Jurkat, Clone E6-1 (cell line): ENCODE data around the gene KCNS1.

Experiments
- DNase-seq: peaks from one replicate; pipeline ENCODE4 v3.0.0-alpha.2; 2011; ENCODE audit warnings: low read depth, low spot score
- H3K4me3 ChIP-seq: 2 replicates; pipeline ENCODE4 v1.5.1; 2011; ENCODE audit warnings: mild to moderate bottlenecking, low read length, control low read depth, moderate library complexity

KCNS1 gene

GRCh38 chr20:45111799-45112471, 11.0 kb upstream of the KCNS1 start:
- peak; percentile 34 for DNase-seq
- no peak overlapping the region for H3K4me3 ChIP-seq

- no peak overlapping the region for H3K4me3 ChIP-seq
- no peak for DNase-seq
Measured at GRCh38 chr20:45111285-45111684, 10.4 kb upstream of the KCNS1 start.

DNA sequence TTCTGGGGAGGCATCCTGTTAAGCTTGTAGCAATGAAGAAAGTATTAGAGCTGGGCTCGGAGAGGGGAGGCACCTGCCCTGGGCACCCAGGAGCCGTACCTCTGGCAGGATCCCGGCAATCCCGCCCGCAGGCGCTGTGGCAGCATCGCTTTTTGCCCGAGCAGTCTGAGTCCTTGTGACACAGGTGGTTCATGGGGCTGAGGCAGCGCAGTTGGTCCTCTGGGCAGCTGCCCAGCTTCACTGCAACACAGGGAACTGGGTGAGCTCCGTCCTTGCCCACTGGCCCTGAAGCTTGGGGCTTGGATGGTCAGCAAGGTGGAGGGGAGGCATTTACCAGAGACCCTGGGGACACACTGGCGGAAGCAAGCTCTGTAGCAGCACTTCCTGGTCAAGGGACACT, 9.4 kb upstream of the KCNS1 start:
- no peak overlapping the region for H3K4me3 ChIP-seq
- DNase-seq: no peak

DNA sequence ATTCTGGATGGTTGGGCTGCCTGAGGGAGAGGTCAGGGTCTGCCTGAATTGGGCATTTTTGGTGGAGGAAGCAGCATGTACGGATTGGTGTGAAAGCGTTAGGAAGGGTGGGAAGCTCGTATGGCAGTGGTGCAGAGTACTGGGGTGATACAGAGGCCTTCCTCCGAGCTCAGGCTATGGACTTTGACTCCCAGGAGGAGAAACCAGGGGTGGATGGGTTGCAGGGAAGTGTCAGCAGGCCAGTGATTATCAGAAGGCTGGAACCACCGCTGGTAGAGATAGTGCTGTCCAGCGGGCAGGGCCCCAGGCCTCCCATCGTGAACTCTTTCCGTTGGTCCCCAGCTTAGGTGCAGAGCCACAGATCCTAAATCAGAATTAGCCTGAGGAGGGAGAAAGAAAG, 8.7 kb upstream of the KCNS1 start:
- DNase-seq: no peak
- H3K4me3 ChIP-seq: no peak overlapping the region

DNA sequence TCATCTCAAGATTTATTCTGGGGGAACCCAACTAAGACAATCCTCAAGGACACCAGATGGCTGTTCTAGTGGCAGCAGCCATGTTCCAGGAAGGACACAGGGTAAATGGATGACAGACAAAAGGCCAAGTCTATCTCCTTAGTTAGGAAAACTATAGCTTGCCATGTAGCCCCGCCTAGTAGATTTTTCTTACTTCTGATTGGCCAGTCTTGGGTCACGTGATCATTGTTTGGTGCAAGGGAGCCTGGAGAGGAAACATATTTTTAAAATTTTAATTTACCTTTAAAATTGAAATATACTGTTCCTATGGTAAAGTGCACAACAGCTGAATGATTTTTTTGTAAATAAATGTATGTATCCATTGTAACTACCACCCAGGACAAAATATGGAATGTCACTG, 4.4 kb upstream of the KCNS1 start:
- DNase-seq: no peak
- no peak overlapping the region for H3K4me3 ChIP-seq

DNA sequence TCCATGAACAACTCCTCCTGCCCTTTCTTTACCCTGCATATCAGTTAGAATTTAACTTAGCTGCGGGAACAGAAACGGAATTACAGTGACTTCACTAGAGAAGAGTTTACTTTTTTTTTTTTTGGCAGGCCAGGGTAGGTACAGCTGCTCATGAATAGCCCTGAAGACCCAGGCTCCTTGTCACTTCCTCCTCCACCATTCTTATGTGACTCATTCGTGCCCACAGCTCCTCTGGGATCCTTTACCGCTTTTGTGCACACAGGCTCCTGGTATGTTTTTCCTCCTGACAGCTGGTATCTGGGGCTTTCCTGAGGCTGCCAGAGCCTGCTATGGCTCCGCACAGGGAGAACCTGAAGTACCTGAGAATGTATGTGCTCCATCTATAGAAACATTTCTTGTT, 3.9 kb upstream of the KCNS1 start:
- no peak for DNase-seq
- no peak overlapping the region for H3K4me3 ChIP-seq

DNA sequence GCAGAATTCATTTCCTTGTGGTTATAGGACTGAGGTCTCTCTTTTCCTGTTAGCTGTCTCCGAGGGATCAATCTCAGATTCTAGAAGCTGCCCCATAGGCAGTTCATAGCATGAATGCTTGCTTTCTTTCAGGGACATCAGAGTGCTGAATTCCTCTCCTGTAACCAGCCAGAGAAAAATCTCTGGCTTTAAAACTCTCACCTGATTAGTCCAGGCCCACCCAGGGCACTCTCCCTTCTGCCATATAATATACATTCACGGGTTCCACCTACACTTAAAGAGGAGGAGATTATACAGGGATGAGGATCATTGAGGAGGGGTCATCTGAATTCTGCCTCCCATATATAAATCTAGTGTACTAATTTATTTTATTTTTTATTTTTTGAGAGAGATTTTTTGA, 2.1 kb upstream of the KCNS1 start:
- DNase-seq: no peak
- H3K4me3 ChIP-seq: no peak overlapping the region

DNA sequence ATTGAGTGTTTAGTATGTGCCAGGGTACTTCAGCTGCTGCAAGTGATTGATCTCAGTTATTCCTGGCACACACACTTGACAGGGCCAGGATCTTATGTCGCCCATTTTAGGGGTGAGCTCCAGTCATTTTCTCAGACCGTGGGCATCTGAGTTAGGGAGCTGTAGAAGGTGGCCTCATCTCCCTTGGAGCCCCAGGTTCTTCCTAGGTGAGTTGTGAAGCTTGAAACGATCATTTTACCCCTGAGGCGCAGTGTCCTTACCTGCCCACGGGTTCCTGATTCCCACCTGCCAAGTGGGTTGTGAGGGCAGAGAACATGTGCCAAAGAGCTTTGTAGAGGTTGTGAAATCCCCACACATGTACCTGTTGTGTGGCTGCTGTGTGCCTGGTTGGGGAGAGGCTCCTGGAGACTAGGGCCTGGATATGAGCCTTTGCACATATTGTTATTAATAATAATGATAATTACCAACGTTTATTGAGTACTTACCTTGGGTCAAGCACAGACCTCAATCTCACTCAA, 465 bp upstream of the KCNS1 start:
- no peak overlapping the region for H3K4me3 ChIP-seq
- no peak for DNase-seq

DNA sequence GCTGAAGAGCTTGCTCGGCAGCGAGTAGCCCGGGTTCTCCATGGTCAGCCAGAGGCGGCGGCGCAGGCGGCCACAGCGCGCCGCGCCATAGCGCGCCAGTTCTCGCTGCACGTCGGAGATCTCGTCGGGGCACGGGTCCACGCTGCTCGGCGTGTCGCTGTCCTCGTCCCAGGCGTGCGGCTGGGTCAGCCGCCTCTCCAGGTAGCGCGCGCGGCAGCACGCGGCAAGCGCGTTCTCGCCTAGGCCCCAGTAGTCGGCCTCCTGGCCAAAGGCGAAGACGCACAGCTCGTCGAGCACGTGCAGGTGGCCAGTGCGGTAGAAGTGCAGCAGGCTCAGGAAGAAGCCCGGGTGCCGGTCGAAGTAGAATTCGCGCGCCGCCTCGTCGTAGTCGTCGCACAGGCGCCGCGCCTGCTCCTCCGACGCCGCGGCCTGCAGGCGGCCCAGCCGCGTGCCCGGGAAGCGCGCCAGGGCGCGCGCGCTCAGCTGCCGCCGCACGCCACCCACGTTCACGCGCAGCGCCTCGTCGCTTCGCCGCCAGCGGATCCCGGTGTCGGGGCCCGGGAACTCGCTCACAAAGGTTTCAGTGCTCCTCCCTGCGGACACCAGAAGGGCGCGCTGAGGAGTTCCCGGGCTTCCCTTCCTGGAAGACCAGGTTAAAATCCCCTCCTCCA, 2.7 kb downstream of the KCNS1 start:
- DNase-seq: no peak
- H3K4me3 ChIP-seq: no peak overlapping the region

DNA sequence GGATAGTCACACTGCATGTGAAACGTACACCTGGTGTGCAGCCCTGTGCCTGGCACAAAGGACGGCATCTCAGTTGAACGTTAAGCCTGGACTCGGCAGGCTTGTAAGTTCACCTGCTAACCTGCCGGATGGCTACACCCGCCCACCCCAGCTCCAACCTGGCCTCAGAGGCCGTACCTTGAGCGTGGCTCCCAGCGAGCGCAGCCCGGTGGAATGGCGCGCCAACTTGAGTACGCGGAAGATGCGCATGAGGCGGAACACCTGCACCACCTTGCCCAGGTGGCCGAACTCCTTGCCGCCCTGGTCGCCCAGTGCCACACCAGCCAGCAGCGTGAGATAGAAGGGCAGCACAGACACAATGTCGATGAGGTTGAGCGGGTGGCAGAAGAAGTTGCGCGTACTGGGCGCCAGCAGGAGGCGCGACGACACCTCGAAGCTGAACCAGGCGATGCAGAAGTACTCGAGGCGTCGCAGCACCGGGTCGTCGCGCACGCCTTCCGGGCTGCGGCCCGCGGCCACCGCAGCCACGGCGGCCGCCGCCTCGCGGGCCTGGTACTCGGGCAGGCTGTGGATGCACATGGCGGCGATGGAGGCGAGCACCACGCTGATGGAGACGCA, 3.3 kb downstream of the KCNS1 start:
- H3K4me3 ChIP-seq: no peak overlapping the region
- DNase-seq: no peak

DNA sequence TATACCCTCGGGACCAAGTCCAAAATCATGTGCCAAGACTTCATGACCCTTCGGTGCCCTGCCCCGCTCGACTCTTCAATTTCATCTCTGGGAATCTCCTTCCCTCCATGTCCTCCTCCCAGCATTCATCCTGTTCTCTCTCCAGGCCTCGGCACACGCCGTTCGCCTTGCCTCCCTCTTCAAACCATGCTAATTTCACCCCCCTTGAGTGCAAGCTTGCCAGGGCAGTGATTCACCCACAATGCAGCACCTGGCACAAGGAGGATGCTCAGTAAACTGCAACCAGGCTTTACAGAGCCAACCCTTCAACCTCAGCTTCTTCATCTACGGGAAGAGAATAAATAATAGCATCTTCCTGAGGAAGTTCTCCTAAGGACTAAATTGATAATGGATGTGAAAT, 4.1 kb downstream of the KCNS1 start:
- H3K4me3 ChIP-seq: no peak overlapping the region
- DNase-seq: no peak

GRCh38 chr20:45095805-45096238, 5.1 kb downstream of the KCNS1 start:
- DNase-seq: peak; percentile 75
- no peak overlapping the region for H3K4me3 ChIP-seq

- DNase-seq: no peak
- H3K4me3 ChIP-seq: no peak overlapping the region
Measured at GRCh38 chr20:45094864-45095574, 5.9 kb downstream of the KCNS1 start.

GRCh38 chr20:45094201-45094600, 6.7 kb downstream of the KCNS1 start:
- no peak overlapping the region for H3K4me3 ChIP-seq
- DNase-seq: no peak

DNA sequence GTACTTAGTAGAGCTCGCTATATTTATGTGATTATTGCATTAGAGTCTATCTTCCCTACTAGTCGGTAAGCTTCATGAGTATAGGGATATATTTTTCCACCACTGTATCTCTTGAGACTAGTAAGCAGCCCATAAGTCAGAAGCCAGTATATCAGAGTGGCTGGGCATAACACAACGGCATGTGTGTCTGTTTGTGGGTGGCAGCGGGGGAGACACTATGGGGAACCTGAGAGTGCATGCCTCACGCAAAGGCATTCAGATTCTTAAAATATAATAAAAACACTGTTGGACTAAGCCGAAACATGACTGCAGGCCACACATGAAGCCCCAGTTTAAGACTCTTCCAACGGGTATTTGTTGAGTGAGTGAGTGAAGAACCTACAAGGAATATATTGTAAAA, 8.0 kb downstream of the KCNS1 start:
- DNase-seq: no peak
- no peak overlapping the region for H3K4me3 ChIP-seq

DNA sequence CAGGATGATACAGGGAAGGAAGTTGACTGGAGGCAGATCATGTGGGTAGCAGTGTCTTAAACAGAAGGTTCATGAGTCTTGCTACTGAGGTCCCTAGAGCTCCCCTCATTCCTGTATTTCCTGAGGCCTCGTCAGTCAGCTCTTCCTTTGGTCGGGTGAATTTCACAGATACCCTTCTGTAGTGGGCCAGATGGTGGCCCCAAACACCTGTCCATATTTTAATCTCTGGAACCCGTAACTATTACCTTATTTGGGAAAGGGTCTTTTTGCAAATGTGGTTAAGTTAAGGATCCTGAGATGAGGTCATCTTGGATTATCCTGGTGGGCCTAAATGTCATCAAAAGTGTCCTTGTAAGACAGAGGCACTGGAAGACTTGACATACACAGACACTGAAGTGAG, 9.6 kb downstream of the KCNS1 start:
- no peak overlapping the region for H3K4me3 ChIP-seq
- DNase-seq: no peak

- DNase-seq: no peak
- no peak overlapping the region for H3K4me3 ChIP-seq
Measured at GRCh38 chr20:45090481-45090880, 10.4 kb downstream of the KCNS1 start.

DNA sequence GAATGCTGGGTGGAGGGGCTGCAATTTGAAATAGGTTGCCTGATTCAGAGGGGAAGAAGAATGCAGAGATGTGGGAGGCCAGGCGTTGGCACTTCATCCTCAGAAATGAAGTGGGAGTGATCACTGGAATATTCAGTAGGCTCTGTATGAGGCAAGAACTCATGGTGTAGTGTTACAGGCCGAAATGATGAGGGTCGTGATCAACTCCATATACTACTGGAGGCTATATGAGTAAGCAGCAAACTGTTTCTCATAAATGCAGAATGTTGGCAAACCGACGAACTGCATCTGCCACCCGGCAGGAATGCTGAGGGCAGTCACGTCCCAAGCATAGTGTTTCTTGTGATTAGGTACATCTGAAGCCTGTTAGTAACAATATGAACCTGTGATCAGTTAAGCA, 12.7 kb downstream of the KCNS1 start:
- no peak for DNase-seq
- no peak overlapping the region for H3K4me3 ChIP-seq

- no peak for DNase-seq
- no peak overlapping the region for H3K4me3 ChIP-seq
Measured at GRCh38 chr20:45087814-45088213, 13.1 kb downstream of the KCNS1 start.
